Right lobe of liver (tissue), 6 donors: ENCODE measurements around the gene HELZ. TPM values are rescaled to one million over a fixed set of nuclear protein-coding genes. Genes with fewer than 3 reads are reported as not detected.
"Not testable (repeated sequence)": the region's sequence is repeated elsewhere in the genome, so short reads cannot be mapped to it uniquely, and the experiment has no call there.

Source experiments
- ATAC-seq, 4 donors: fragments of 200-7000 bp; cut with Tn5 transposase; one replicate each; pipeline ENCODE4 v1.9.1; 2020; ENCODE audit warnings: mild to moderate bottlenecking in 4 of 4, moderate library complexity in 4 of 4
- DNase-seq, 3 donors: peaks; one replicate each; pipeline ENCODE4 v3.0.0-alpha.2; 2020
- H3K27ac ChIP-seq, 3 donors: fragments of 200-600 bp; one replicate each; pipeline ENCODE4 v1.8.0; 2022
- H3K27me3 ChIP-seq, 2 donors: fragments of 200-600 bp; one replicate each; pipeline ENCODE4 v1.8.0; 2022
- H3K36me3 ChIP-seq, 4 donors: fragments of 200-600 bp; sonication (generic) in 1 of 4; one replicate each; pipeline versions ENCODE4 v1.5.1 to v1.8.0; 2017 to 2022; ENCODE audit warnings: control low read depth in 1 of 4
- H3K4me1 ChIP-seq, 4 donors: fragments of 200-600 bp; sonication (generic) in 1 of 4; one replicate each; pipeline versions ENCODE4 v1.5.1 to v1.8.0; 2017 to 2022; ENCODE audit warnings: control low read depth in 1 of 4
- H3K4me3 ChIP-seq, 3 donors: fragments of 200-600 bp; one replicate each; pipeline ENCODE4 v1.8.0; 2022
- H3K9me3 ChIP-seq, 4 donors: fragments of 200-600 bp; sonication (generic) in 1 of 4; one replicate each; pipeline versions ENCODE4 v1.5.1 to v1.8.0; 2017 to 2022; ENCODE audit warnings: control low read depth in 1 of 4
- POLR2A ChIP-seq: fragments of 450-650 bp; IDR thresholded peaks from one replicate; pipeline ENCODE4 v1.6.1; 2017; ENCODE audit warnings: antibody characterized with exemption, mild to moderate bottlenecking
- WGBS: methylation state at CpG from one replicate; pipeline ENCODE4 v1.1.6; 2018; ENCODE audit warnings: low coverage, low lambda C conversion rate; ENCODE audit not compliant: insufficient coverage; ENCODE audit errors: missing lambda C conversion rate; 5-methylcytosine and 5-hydroxymethylcytosine counted together
- intact Hi-C, 2 donors: fragments of 100-400 bp; cut with DNase I; formaldehyde crosslinking; loops; one replicate each; pipeline versions ENCODE4 v1.11.2 to v1.14.1; 2022
- total RNA-seq, 6 experiments: library from RNA; depleted of rRNA in 2 of 6; stranded (reverse); fragments of >200 nt in 2 of 6; fragmentation: NEBNext Ultra II Directional in 3 of 6; extraction: Animal tissue kit (Norgen Biotek cat#: 25700) in 3 of 6; gene quantifications; one replicate each; pipeline versions ENCODE4 v1.1.0 to v1.2.4, GENCODE V29; 2016 to 2023
- TF ChIP-seq, protein P1 (sequence below), 4 donors: fragments of 200-600 bp in 3 of 4; fragments of 450-650 bp in 1 of 4; IDR thresholded peaks; one replicate each; pipeline versions ENCODE4 v1.5.1 to v1.8.0; 2016 to 2022; ENCODE audit warnings: antibody characterized with exemption in 4 of 4, mild to moderate bottlenecking in 2 of 4
- donor health status: DM: no; HTN: yes; CAD: no.
- donor health status: DM: no; HTN: no; CAD: no.
- donor health status: DM: no; HTN: no; CAD: no.
- donor health status: DM: no; HTN: yes; CAD: no.
- donor health status: DM: no; HTN: yes; CAD: no.

The HELZ gene
- total RNA-seq, 6 experiments from 2014 or later: 24.2 to 33.6 (median 30.9) TPM

DNA sequence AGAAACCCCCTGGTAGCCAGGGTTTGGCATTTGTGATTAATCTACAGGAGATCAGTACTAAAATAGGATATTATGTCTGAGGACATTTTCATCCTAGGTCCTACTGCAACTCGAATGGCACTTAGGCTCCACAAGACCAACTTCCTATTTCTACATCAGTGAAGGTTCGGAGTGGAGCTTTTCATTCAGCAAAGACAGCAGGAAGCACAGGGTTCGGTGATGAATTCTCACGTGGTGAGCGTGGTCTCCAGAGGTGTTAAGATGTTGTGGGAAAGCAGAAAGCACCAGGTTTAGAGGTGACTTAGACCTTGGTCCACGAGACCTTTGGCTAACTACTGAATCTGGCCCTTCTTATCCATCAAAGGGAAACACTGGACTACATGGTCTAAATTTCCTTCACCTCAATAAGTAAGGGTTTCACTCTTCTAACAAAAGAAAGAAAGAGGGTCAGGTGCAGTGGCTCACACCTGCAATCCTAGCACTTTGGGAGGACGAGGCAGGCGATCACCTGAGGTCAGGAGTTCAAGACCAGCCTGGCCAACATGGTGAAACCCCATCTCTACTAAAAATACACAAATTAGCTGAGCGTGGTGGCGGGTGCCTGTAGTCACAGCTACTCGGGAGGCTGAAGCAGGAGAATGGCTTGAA is 13.9 kb upstream of the HELZ start:
- no peak overlapping the region for H3K4me3 ChIP-seq
- no peaks in the 10 kb centered on the region for H3K36me3 ChIP-seq
- H3K4me1 ChIP-seq: peaks cover 0 to 24% (median 8%) of the 10 kb centered on the region in 4 donors
- intact Hi-C loops: no loop called here
- peak in 2 of 4 donors; percentile 8 to 13 for ATAC-seq
- TF ChIP-seq, protein P1, sequence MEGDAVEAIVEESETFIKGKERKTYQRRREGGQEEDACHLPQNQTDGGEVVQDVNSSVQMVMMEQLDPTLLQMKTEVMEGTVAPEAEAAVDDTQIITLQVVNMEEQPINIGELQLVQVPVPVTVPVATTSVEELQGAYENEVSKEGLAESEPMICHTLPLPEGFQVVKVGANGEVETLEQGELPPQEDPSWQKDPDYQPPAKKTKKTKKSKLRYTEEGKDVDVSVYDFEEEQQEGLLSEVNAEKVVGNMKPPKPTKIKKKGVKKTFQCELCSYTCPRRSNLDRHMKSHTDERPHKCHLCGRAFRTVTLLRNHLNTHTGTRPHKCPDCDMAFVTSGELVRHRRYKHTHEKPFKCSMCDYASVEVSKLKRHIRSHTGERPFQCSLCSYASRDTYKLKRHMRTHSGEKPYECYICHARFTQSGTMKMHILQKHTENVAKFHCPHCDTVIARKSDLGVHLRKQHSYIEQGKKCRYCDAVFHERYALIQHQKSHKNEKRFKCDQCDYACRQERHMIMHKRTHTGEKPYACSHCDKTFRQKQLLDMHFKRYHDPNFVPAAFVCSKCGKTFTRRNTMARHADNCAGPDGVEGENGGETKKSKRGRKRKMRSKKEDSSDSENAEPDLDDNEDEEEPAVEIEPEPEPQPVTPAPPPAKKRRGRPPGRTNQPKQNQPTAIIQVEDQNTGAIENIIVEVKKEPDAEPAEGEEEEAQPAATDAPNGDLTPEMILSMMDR (IDR thresholded peaks at IDR 0.05): no peak
- TF ChIP-seq POLR2A: no peak
- H3K27me3 ChIP-seq: no peaks in the 10 kb centered on the region
- DNase-seq: no peak
- H3K27ac ChIP-seq: peak overlapping the region; percentile 40 to 93 (median 89)
- no peaks in the 10 kb centered on the region for H3K9me3 ChIP-seq
- 60% methylated on average over 10 of the region's 11 CpGs for WGBS

DNA sequence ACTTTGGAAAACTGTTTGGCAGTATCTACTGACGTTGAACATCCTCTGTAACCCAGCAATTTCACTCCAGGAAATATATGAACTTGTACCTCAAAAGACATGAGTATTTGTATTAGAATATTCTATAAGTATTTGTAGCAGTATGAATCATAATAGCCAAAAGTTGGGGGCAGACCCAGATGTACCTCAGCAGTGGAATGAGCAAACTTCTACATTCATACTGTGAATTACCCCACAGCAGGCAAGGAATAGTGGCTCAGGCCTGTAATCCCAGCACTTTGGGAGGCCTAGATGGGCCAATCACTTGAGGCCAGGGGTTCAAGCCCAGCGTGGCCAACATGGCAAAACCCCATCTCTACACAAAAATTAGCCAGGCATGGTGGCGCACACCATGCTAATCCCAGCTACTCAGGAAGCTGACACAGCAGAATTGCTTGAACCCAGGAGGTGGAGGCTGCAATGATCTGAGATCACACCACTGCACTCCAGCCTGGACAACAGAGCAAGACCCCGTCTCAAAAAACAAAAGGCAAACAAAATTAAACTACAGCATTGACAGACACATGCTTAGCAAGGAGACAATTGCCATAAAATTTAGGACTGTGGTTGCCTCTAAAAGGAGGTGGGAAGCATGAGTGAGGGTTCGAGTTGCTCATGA is 11.2 kb upstream of the HELZ start:
- H3K4me3 ChIP-seq: no peak overlapping the region
- H3K27ac ChIP-seq: no peak overlapping the region
- no peaks in the 10 kb centered on the region for H3K36me3 ChIP-seq
- H3K9me3 ChIP-seq: no peaks in the 10 kb centered on the region
- H3K27me3 ChIP-seq: no peaks in the 10 kb centered on the region
- 100% methylated on average over 3 of the region's 5 CpGs for WGBS
- TF ChIP-seq, protein P1 (IDR thresholded peaks at IDR 0.05): no peak
- TF ChIP-seq POLR2A: no peak
- peaks cover 0 to 24% (median 8%) of the 10 kb centered on the region in 4 donors for H3K4me1 ChIP-seq
- intact Hi-C loops: no loop called here
- DNase-seq (no peak), ATAC-seq (no peak)

DNA sequence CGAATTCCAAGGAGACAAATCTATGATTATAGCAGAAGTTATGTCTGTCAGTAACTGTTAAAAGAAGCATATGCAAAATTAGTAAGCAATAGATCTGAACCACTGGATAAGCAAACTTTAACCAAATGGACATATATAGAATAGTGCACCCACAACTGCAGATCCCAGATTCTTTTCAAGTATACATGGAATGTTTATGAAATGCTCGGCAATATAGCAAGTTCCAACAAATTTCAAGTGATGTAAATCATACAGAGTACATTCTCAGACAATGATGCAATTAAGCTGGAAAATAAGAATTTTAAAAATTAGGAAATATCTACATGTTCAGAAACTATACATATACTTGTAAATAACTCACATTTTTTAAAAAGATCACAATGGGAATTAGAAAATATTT is 8.4 kb upstream of the HELZ start:
- no peak for ATAC-seq
- intact Hi-C loops: no loop called here
- 85% methylated on average over 2 of the region's 2 CpGs for WGBS
- H3K4me1 ChIP-seq: peaks cover 0 to 8% (median 4%) of the 10 kb centered on the region in 4 donors
- DNase-seq: no peak
- H3K4me3 ChIP-seq: no peak overlapping the region
- no peak for TF ChIP-seq POLR2A
- TF ChIP-seq, protein P1 (IDR thresholded peaks at IDR 0.05): no peak
- no peaks in the 10 kb centered on the region for H3K27me3 ChIP-seq
- no peak overlapping the region for H3K27ac ChIP-seq
- H3K36me3 ChIP-seq: no peaks in the 10 kb centered on the region
- no peaks in the 10 kb centered on the region for H3K9me3 ChIP-seq

DNA sequence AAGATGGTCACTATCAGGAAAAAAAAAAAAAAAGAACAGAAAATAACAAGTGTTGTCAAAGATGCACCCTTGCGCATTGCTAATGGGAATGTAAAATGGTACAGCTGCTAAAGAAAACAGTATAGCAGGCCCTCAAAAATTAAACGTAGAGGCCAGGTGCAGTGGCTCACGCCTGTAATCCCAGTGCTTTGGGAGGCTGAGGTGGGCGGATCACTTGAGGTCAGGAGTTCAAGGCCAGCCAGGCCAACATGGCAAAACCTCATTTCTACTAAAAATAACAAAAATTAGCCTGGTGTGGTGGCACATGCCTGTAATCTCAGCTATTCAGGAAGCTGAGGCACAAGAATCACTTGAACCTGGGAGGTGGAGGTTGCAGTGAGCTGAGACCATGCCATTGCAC is 6.6 kb upstream of the HELZ start:
- H3K9me3 ChIP-seq, DNase-seq, ATAC-seq, H3K4me3 ChIP-seq, intact Hi-C loops, H3K4me1 ChIP-seq, H3K36me3 ChIP-seq, H3K27ac ChIP-seq, H3K27me3 ChIP-seq: not testable (repeated sequence)
- WGBS: 68% methylated on average over 3 of the region's 4 CpGs

DNA sequence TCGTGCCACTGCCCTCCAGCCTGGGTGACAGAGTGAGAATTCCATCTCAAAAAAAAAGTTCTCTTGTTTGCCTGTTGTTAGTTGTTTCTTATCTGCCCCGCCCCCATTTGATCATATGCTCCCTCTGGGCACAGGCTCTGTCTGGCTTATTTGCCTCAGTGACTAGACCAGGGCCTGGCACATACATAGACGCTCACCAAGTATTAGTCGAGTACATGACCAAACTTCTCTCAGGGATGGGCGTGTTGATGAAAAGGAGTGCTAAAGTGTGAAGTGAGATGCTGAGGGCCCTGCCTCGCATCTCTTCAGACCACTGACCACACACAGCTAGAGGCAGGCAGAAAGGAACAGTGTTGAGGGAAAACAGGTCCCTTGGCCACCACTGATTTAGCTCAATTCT is 3.3 kb upstream of the HELZ start:
- no peaks in the 10 kb centered on the region for H3K27me3 ChIP-seq
- DNase-seq: no peak
- no peak overlapping the region for H3K27ac ChIP-seq
- 85% methylated on average over 5 of the region's 6 CpGs for WGBS
- H3K36me3 ChIP-seq: no peaks in the 10 kb centered on the region
- no peak for ATAC-seq
- no peaks in the 10 kb centered on the region for H3K9me3 ChIP-seq
- intact Hi-C loops: loop anchor here in 1 of 2 donors (10.0 kb wide), 1 partner anchor 47 kb away; no protein-coding TSS in a partner anchor
- H3K4me3 ChIP-seq: no peak overlapping the region
- TF ChIP-seq, protein P1 (IDR thresholded peaks at IDR 0.05): no peak
- no peak for TF ChIP-seq POLR2A
- peaks cover 0 to 14% (median 3%) of the 10 kb centered on the region in 4 donors for H3K4me1 ChIP-seq
